ENCODE results near the gene PDXP.

- TF ChIP-seq, protein P1, sequence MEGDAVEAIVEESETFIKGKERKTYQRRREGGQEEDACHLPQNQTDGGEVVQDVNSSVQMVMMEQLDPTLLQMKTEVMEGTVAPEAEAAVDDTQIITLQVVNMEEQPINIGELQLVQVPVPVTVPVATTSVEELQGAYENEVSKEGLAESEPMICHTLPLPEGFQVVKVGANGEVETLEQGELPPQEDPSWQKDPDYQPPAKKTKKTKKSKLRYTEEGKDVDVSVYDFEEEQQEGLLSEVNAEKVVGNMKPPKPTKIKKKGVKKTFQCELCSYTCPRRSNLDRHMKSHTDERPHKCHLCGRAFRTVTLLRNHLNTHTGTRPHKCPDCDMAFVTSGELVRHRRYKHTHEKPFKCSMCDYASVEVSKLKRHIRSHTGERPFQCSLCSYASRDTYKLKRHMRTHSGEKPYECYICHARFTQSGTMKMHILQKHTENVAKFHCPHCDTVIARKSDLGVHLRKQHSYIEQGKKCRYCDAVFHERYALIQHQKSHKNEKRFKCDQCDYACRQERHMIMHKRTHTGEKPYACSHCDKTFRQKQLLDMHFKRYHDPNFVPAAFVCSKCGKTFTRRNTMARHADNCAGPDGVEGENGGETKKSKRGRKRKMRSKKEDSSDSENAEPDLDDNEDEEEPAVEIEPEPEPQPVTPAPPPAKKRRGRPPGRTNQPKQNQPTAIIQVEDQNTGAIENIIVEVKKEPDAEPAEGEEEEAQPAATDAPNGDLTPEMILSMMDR (IDR thresholded peaks at IDR 0.05; ENCODE audit: low read depth, low read length, poor library complexity, severe bottlenecking) = no peak
- TF ChIP-seq EZH2phosphoT487 (IDR thresholded peaks at IDR 0.05; ENCODE audit: borderline replicate concordance, low read length) = no peak
Measured at GRCh38 chr22:37669586-37669985, 11.1 kb downstream of the PDXP start.

Measured in DOHH2 (cell line).